NCI-H82 treated with DMSO at 0.1 percent for 48 hours (cell line): Measurements from ENCODE around the gene GRIK3.

Experiments used
- DNase-seq: peaks from one replicate; lab custom pipeline; 2025; ENCODE audit not compliant: unreplicated experiment; lab: John Stamatoyannopoulos, UW

The GRIK3 gene

DNA sequence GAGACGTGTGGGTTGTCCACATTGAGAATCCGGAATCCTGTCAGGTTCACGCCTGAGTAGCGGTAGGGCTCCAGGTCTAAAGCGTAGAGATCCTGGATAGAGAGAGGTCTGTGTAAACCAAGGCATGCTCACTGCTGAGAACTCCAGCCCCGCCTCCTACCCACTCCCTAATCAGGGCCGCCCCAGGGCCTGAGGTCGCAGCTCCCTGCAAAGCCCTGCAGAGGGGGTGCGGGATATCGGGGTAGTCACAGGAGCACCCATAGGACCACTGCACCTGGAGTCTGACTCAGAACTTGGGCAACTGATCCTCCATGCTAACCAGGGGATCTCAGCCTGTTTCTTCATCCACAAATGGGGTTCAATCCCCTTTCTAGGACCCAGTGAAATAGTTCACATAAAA lies 174.4 kb downstream of the GRIK3 start:
- no peak for DNase-seq

GRCh38 chr1:36858981-36859380 lies 175.3 kb downstream of the GRIK3 start:
- no peak for DNase-seq

- DNase-seq: no peak
Observed at GRCh38 chr1:36858553-36858952, 175.8 kb downstream of the GRIK3 start.

DNA sequence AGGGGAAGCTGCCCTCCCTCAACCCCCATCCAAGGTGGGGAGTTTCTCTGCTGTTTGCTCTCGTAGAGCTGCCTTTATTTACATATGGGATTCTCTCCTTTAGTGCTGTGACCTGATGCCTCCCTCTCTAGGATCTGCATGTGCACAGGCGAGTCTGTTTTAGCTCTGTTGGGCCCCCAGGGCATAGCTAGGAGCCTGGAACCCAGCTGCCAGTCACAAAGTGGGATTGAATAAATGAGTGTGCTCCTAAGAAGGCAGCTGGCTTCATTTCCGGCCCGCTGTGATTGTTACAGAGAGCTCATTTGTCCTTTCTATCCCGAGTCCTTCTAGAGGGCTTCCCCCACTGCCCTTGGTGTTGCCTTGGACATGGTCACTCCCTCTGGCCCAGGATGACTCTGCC lies 176.6 kb downstream of the GRIK3 start:
- DNase-seq: no peak

GRCh38 chr1:36855699-36856494 lies 178.4 kb downstream of the GRIK3 start:
- DNase-seq: no peak

DNA sequence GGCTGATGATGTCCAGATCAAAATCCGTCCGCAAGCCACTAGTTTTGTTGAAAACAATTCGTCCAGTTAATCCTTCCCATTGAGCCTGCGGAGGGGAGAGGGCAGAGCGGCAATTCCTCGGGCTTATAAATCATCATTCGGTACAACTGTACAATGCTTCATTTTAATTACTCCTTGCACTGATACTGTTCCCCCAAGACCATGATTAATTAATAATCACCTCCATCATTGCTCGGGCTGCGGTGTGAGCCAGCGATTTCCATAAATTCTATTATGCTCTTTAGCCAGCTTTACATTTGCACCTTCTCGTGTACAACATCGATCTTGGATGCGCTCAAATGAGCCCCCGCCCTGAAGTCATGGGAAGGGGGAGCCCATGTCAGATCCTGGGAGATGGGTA lies 180.7 kb downstream of the GRIK3 start:
- DNase-seq: no peak

- no peak for DNase-seq
Observed at GRCh38 chr1:36852586-36852985, 181.7 kb downstream of the GRIK3 start.

GRCh38 chr1:36851595-36851994 lies 182.7 kb downstream of the GRIK3 start:
- DNase-seq: peak; percentile 42

DNA sequence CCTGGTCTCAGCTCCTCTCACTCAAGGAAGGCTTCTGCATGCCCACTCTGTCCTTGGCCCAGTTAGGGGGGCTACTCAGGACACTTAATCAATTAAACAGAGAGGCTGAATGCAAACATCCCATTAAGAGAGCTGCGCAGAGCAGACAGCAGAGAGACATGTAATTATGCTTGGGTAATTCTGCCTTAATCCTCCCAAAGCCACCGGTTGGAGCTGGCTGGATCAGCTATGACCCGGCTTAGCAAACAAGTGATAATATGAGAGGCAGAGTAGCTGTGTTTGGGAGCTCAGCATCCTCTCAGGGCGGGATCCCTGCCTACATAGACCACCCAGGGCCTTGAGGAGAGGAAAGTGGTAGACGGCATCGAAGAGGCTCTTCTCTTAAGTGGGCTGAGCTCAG lies 183.2 kb downstream of the GRIK3 start:
- DNase-seq: peak; percentile 95

DNA sequence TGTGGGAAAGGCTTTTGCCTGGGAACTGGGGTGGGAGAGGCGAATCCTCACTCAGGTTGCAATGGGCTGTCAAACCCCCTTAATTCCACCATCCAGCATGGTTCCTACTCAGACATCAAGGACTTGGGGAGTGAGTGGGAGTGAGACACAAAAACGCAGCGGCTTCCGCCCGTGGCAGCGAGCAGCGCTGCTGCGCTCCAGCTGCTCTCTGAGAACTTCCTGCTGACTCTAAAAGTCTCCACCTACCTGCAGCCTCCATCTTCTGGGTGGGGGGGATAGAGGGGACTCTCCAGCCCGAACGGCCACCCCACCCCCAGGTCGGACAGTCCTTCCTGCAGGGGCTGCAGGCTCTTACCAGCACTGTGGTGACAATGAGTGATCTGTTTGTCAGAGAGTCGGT lies 184.4 kb downstream of the GRIK3 start:
- DNase-seq: no peak

GRCh38 chr1:36847761-36848160 lies 186.6 kb downstream of the GRIK3 start:
- peak; percentile 50 for DNase-seq

- DNase-seq: no peak
Observed at GRCh38 chr1:36847186-36847585, 187.1 kb downstream of the GRIK3 start.

DNA sequence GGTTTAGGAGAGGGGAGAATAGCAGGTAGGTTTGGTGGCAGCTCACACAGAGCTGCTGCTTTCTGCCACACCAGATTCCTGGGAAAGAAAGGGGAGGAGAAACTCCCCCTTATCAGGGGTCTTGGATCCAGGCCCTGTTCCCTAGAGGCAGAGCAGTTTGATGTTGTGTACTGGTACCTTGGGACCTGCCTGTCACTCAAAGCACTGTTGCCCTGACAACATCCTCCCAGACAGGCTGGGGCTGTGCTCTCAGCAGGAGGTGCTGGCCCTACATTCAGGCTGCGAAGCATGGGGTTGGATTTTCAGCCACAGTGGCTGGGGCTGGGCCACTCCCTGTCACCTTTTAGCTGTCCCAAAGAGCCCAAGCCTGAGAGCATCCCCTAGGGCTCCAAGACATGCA lies 188.0 kb downstream of the GRIK3 start:
- DNase-seq: no peak

- no peak for DNase-seq
Observed at GRCh38 chr1:36845802-36846201, 188.5 kb downstream of the GRIK3 start.

- no peak for DNase-seq
Observed at GRCh38 chr1:36844917-36845316, 189.4 kb downstream of the GRIK3 start.

DNA sequence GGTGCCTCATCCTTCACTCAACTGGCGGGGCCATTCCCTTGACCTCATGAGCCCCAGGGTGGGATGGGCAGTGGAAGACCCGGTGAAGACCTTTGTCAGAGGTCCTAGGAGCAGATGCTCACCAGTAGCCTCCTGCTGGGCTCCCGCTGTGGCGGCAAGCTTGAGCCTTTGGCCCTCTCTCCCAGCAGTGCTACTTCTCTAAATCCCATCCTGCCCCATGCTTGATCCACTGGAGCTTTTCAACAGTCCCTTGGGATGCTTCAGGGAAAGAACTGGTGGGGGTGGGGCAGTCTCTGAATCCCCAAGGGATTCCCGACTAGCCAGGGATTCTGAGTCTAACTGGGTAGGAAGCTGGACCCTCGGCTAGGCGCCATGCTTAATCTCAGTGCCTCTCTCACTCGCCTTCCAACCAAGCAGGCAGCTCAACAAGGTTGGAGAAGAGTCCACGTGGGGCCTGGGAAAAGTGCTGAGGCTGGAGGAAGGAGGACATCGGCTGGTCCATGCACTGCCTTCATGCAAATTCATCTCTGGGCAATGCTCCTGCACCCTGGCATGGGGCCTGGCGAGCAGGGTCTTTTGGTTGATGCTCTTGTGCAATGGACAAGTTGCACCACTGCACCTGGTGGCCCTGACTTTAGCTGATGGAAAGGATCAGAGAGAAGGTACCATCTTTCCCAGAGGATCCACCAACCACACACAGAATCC lies 190.3 kb downstream of the GRIK3 start:
- peak; percentile 88 for DNase-seq

DNA sequence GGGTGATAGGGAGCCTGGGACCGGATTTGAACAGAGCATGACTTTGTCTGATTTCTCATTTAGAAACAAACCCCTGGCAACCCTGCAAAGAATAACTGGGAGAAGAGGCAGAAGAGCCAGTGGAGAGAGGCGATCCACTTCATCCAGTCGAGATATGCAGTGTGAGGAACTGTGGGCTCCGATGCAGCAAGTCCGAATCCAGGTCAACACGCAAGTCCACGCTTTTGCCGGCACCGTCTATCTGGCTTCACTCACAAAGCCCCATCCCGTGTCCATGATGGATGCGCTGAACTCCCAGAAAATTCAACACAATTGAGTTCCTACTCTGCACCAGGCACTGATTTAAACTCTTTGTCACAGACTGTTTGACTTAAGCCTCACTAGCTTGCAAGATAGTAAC lies 191.3 kb downstream of the GRIK3 start:
- no peak for DNase-seq

DNA sequence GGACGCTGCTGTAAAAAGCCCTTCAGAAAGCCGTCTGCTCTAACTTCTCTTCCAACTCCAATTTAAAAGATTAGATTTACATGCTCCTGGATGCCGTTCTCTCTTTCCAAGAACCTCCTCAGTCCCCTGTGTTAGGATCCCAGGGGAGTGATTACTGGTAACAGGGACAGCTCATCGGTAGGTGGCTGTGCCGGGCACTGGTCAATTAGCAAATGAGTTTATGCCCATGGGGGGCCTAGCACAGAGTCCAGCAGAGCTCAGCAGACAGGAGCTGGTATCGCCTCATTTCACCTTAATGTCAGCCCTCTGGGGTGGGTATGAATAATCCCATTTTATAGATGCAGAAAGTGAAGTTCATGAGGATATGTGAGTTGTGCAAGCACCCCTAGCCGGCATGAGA lies 191.9 kb downstream of the GRIK3 start:
- no peak for DNase-seq

DNA sequence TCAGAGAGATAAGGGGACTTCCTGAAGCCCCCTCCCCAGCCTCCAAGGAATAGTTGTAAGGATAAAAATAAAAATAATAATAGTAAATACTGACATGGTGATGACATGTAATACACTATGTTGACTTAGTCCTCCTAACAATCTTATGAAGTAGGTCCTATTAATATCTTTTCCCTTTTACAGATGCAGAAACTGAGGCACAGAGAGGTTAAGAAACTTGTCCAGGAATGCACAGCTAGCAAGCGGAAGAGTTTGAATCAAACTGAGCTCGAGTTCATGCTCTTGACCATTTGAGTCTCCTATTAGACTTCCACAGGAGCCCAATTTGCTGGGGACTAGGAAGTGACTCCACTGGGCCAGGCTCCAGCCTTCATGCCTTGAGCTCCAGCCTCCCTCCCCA lies 194.8 kb downstream of the GRIK3 start:
- DNase-seq: no peak

DNA sequence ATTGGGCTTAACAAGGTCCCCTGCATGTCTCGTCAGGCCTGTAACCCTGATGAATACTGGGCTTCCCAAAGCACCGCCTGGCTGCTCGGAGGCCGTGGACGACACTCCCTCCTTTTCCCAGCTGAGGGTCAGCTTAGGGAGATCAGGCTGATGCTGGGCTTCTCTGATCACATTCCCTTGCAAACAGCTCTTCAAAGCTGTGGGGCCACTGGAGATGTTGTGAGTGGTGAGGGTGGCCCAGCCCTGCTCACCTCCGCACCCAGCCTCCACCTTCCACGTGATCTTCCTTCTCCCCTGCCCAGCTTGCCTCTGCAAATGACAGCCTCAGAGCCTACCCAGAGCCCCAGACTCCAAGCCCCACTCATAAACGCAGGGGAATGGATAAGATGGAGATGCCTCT lies 195.4 kb downstream of the GRIK3 start:
- DNase-seq: no peak

GRCh38 chr1:36836916-36837315 lies 197.4 kb downstream of the GRIK3 start:
- DNase-seq: no peak

DNA sequence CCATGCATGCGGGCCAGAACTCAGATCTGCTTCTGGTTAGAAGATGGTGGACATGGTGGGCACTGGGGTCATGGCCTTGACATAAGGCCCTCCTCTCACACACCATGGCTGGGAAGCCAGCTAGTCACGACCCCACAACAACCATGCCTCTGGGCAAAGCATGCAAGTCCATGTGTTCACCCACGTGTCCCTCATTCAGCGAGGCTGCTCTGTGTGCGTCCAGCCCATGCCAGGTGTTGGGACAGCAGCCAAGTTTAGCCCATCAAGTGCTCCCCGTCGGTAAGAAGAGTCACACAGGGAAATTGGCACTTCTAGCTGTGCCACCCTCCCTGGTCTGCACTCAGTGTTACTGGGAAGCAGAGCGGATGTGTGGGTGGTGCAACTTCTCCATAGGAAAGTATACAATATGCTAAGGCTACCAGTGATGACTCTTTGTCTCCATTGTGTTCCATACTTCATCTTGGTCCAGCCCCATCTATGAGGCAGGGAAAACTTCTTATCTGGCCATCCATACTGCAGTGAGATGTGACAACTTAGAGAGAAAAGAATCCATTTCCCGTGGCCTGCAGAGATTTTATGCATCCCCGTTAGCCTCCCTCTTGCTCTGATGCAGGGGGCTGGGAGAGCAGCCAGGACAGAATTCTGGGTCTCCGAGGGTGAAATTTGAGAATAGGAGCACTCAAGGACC lies 198.0 kb downstream of the GRIK3 start:
- no peak for DNase-seq
